OCI-LY3 (cell line): ENCODE measurements around the gene MGAT4C.

Experiments
- H2AFZ ChIP-seq: fragments of 200-600, 300-600 bp; shearing (Covaris generic); 2 replicates; pipeline ENCODE4 v1.6.0; 2014; ENCODE audit warnings: antibody characterized with exemption, low read depth, low read length
- H3K27ac ChIP-seq: fragments of 200-600, 300-600 bp; sonication (generic); 2 replicates; pipeline ENCODE4 v1.5.1; 2014; ENCODE audit warnings: mild to moderate bottlenecking, low read length, moderate library complexity, mixed read lengths
- H3K27me3 ChIP-seq: fragments of 200-600, 300-600 bp; sonication (generic); 2 replicates; pipeline ENCODE4 v1.6.1; 2014; ENCODE audit warnings: low read depth, low read length, mixed read lengths
- H3K36me3 ChIP-seq: fragments of 200-600, 300-600 bp; sonication (generic); replicated peaks from 2 replicates; pipeline ENCODE3; 2014; ENCODE audit warnings: low read depth, low read length, mixed read lengths
- H3K4me1 ChIP-seq: fragments of 300-600, 200-600 bp; sonication (generic); 2 replicates; pipeline ENCODE4 v1.6.1; 2014; ENCODE audit warnings: low read length, mixed read lengths
- H3K4me2 ChIP-seq: fragments of 200-600, 300-600 bp; sonication (generic); 2 replicates; pipeline ENCODE4 v1.6.1; 2014; ENCODE audit warnings: low read length, mixed read lengths
- H3K4me3 ChIP-seq: fragments of 300-600, 200-600 bp; sonication (generic); 2 replicates; pipeline ENCODE4 v1.5.1; 2014; ENCODE audit warnings: antibody characterized with exemption, mild to moderate bottlenecking, low read length, moderate library complexity
- H3K79me2 ChIP-seq: fragments of 300-600, 200-600 bp; shearing (Covaris generic); 2 replicates; pipeline ENCODE4 v1.6.1; 2014; ENCODE audit warnings: mild to moderate bottlenecking, low read length, mixed read lengths
- H3K9ac ChIP-seq: fragments of 300-600, 200-600 bp; shearing (Covaris generic); 2 replicates; pipeline ENCODE4 v1.6.0; 2014; ENCODE audit warnings: mild to moderate bottlenecking, low read length, moderate library complexity
- H3K9me3 ChIP-seq: fragments of 200-600, 300-600 bp; shearing (Covaris generic); 2 replicates; pipeline ENCODE4 v1.6.1; 2014; ENCODE audit warnings: low read length, mixed read lengths; ENCODE audit not compliant: insufficient read depth
- H4K20me1 ChIP-seq: fragments of 200-600, 300-600 bp; sonication (generic); 2 replicates; pipeline ENCODE4 v1.6.1; 2016; ENCODE audit warnings: low read length, mixed read lengths; ENCODE audit not compliant: insufficient read depth
- CTCF ChIP-seq: fragments of 200-600, 300-600 bp; sonication (generic); IDR thresholded peaks from 2 replicates; pipeline ENCODE4 v1.5.1; 2014; ENCODE audit warnings: antibody characterized with exemption, low read length, low read depth
- EZH2phosphoT487 ChIP-seq: fragments of 200-600 bp; shearing (Covaris generic); IDR thresholded peaks from 2 replicates; pipeline ENCODE4 v1.6.1; 2018; ENCODE audit warnings: antibody characterized with exemption, mixed run types, low read depth

Gene MGAT4C

GRCh38 chr12:86249276-86249675 lies 6.9 kb downstream of the MGAT4C start:
- Histone ChIP-seq H3K4me1 (peaks cover 7% of the 10 kb centered on the region), H4K20me1 (no peaks in the 10 kb centered on the region), H3K27me3 (no peaks in the 10 kb centered on the region), H3K9ac (no peak overlapping the region), H3K4me3 (no peak overlapping the region), H2AFZ (no peak overlapping the region), H3K9me3 (no peaks in the 10 kb centered on the region), H3K79me2 (no peaks in the 10 kb centered on the region), H3K27ac (no peak overlapping the region), H3K4me2 (no peak overlapping the region), H3K36me3 (no peaks in the 10 kb centered on the region)
- TF ChIP-seq CTCF, result no peak
- no peak for TF ChIP-seq EZH2phosphoT487

- TF ChIP-seq EZH2phosphoT487, result no peak
- no peak for TF ChIP-seq CTCF
- Histone ChIP-seq H3K27ac (no peak overlapping the region), H2AFZ (no peak overlapping the region), H3K4me1 (peaks cover 7% of the 10 kb centered on the region), H3K4me3 (no peak overlapping the region), H3K36me3 (no peaks in the 10 kb centered on the region), H3K9me3 (no peaks in the 10 kb centered on the region), H3K4me2 (no peak overlapping the region), H3K27me3 (no peaks in the 10 kb centered on the region), H3K79me2 (no peaks in the 10 kb centered on the region), H4K20me1 (no peaks in the 10 kb centered on the region), H3K9ac (no peak overlapping the region)
Observed at GRCh38 chr12:86247871-86248270, 8.3 kb downstream of the MGAT4C start.

GRCh38 chr12:86241600-86241999 lies 14.6 kb downstream of the MGAT4C start:
- Histone ChIP-seq H3K9me3 (no peaks in the 10 kb centered on the region), H3K36me3 (no peaks in the 10 kb centered on the region), H2AFZ (no peak overlapping the region), H3K79me2 (no peaks in the 10 kb centered on the region), H3K4me3 (no peak overlapping the region), H3K9ac (no peak overlapping the region), H4K20me1 (no peaks in the 10 kb centered on the region), H3K4me2 (no peak overlapping the region), H3K27me3 (no peaks in the 10 kb centered on the region), H3K27ac (no peak overlapping the region), H3K4me1 (no peaks in the 10 kb centered on the region)
- no peak for TF ChIP-seq CTCF
- TF ChIP-seq EZH2phosphoT487, result no peak

GRCh38 chr12:86234316-86234855 lies 21.8 kb downstream of the MGAT4C start:
- no peak for TF ChIP-seq CTCF
- no peak for TF ChIP-seq EZH2phosphoT487
- H3K36me3 ChIP-seq, result no peaks in the 10 kb centered on the region
- H3K4me2 ChIP-seq, result no peak overlapping the region
- H3K4me1 ChIP-seq, result no peaks in the 10 kb centered on the region
- no peaks in the 10 kb centered on the region for H3K79me2 ChIP-seq
- no peak overlapping the region for H3K9ac ChIP-seq
- H3K27me3 ChIP-seq, result no peaks in the 10 kb centered on the region
- no peak overlapping the region for H3K4me3 ChIP-seq
- H4K20me1 ChIP-seq, result no peaks in the 10 kb centered on the region
- H2AFZ ChIP-seq, result no peak overlapping the region
- H3K9me3 ChIP-seq, result no peaks in the 10 kb centered on the region
- H3K27ac ChIP-seq, result no peak overlapping the region
